Trophoblast cell (in vitro differentiated cells and primary cell): ENCODE measurements around the gene CCDC187.

Experiments
- DNase-seq, 2 donors: peaks; one replicate each; pipeline ENCODE4 v3.0.0-alpha.2; 2016
- H2AFZ ChIP-seq: 2 replicates; pipeline ENCODE4 v1.6.1; 2013; ENCODE audit warnings: low read length, moderate library complexity, mild to moderate bottlenecking; ENCODE audit not compliant: insufficient read depth, poor library complexity
- H2AK5ac ChIP-seq: 2 replicates; pipeline ENCODE4 v1.6.1; 2013; ENCODE audit warnings: mild to moderate bottlenecking, low read length
- H2BK120ac ChIP-seq: 2 replicates; pipeline ENCODE4 v1.6.1; 2013; ENCODE audit warnings: low read length, mild to moderate bottlenecking, moderate library complexity; ENCODE audit not compliant: insufficient read depth, poor library complexity
- H2BK12ac ChIP-seq: 2 replicates; pipeline ENCODE4 v1.6.1; 2013; ENCODE audit warnings: mild to moderate bottlenecking, low read length, moderate library complexity
- H2BK5ac ChIP-seq: 2 replicates; pipeline ENCODE4 v1.6.1; 2013; ENCODE audit warnings: low read length, low read depth, moderate library complexity, mild to moderate bottlenecking; ENCODE audit not compliant: poor library complexity
- H3K14ac ChIP-seq: 2 replicates; pipeline ENCODE4 v1.6.1; 2013; ENCODE audit warnings: mild to moderate bottlenecking, low read length
- H3K18ac ChIP-seq: 2 replicates; pipeline ENCODE4 v1.6.1; 2013; ENCODE audit warnings: mild to moderate bottlenecking, low read length
- H3K23ac ChIP-seq: 2 replicates; pipeline ENCODE4 v1.6.1; 2013; ENCODE audit warnings: low read length
- H3K27ac ChIP-seq: 2 replicates; pipeline ENCODE4 v1.5.1; 2013; ENCODE audit warnings: low read depth, mild to moderate bottlenecking, inconsistent platforms, low read length, moderate library complexity
- H3K27me3 ChIP-seq: 2 replicates; pipeline ENCODE4 v1.6.1; 2013; ENCODE audit warnings: inconsistent platforms, mild to moderate bottlenecking, low read length, moderate library complexity; ENCODE audit not compliant: insufficient read depth
- H3K36me3 ChIP-seq, 2 experiments: 1 replicate in 1 of 2; 2 replicates in 1 of 2; pipeline ENCODE4 v1.6.1; 2013; ENCODE audit warnings: low read length in 2 of 2, mild to moderate bottlenecking in 2 of 2, moderate library complexity in 1 of 2; ENCODE audit not compliant: insufficient read depth in 2 of 2, control insufficient read depth in 1 of 2
- H3K4ac ChIP-seq: 2 replicates; pipeline ENCODE4 v1.6.1; 2013; ENCODE audit warnings: low read depth, mild to moderate bottlenecking, low read length, moderate library complexity
- H3K4me1 ChIP-seq, 2 experiments: 1 replicate in 1 of 2; 2 replicates in 1 of 2; pipeline ENCODE4 v1.6.1; 2013; ENCODE audit warnings: low read length in 2 of 2, mild to moderate bottlenecking in 2 of 2, moderate library complexity in 1 of 2; ENCODE audit not compliant: insufficient read depth in 2 of 2, control insufficient read depth in 1 of 2
- H3K4me2 ChIP-seq: 2 replicates; pipeline ENCODE4 v1.6.1; 2013; ENCODE audit warnings: inconsistent platforms, mild to moderate bottlenecking, low read length, moderate library complexity
- H3K4me3 ChIP-seq: 2 replicates; pipeline ENCODE4 v1.5.1; 2013; ENCODE audit warnings: mild to moderate bottlenecking, low read depth, low read length, inconsistent platforms
- H3K79me1 ChIP-seq: one replicate; pipeline ENCODE4 v1.6.1; 2013; ENCODE audit warnings: low read length
- H3K79me2 ChIP-seq: 2 replicates; pipeline ENCODE4 v1.6.1; 2013; ENCODE audit warnings: low read length, mild to moderate bottlenecking; ENCODE audit not compliant: control insufficient read depth, insufficient read depth, poor library complexity
- H3K9ac ChIP-seq: 2 replicates; pipeline ENCODE4 v1.6.1; 2013; ENCODE audit warnings: mild to moderate bottlenecking, low read length
- H3K9me3 ChIP-seq: 2 replicates; pipeline ENCODE4 v1.6.1; 2013; ENCODE audit warnings: low read depth, mild to moderate bottlenecking, control low read depth, inconsistent platforms, low read length; ENCODE audit not compliant: insufficient read depth
- H4K12ac ChIP-seq: 2 replicates; pipeline ENCODE4 v1.6.1; 2013; ENCODE audit warnings: low read depth, mild to moderate bottlenecking, low read length, moderate library complexity
- H4K8ac ChIP-seq: 2 replicates; pipeline ENCODE4 v1.6.1; 2013; ENCODE audit warnings: low read depth, mild to moderate bottlenecking, low read length, moderate library complexity
- H4K91ac ChIP-seq: one replicate; pipeline ENCODE4 v1.6.1; 2013; ENCODE audit warnings: low read depth, mild to moderate bottlenecking, low read length, moderate library complexity
- WGBS: extraction: QIAGEN DNeasy Blood & Tissue Kit; methylation state at CpG from one replicate; pipeline ENCODE4 v1.1.7; 2013; ENCODE audit warnings: missing lambda C conversion rate; ENCODE audit not compliant: insufficient read length, insufficient coverage; ENCODE audit errors: extremely low coverage; 5-methylcytosine and 5-hydroxymethylcytosine counted together

Gene CCDC187

GRCh38 chr9:136324501-136325300, 20.8 kb upstream of the CCDC187 start:
- Histone ChIP-seq H3K79me2 (peaks cover 8% of the 10 kb centered on the region), H3K4ac (no peak overlapping the region), H3K27me3 (no peaks in the 10 kb centered on the region), H2AFZ (no peak overlapping the region), H2BK120ac (no peak overlapping the region), H4K91ac (no peak overlapping the region), H3K4me1 (peaks cover 22 to 28% of the 10 kb centered on the region in 2 experiments), H2BK5ac (no peak overlapping the region), H3K4me2 (no peak overlapping the region), H3K36me3 (no peaks in the 10 kb centered on the region), H2AK5ac (no peak overlapping the region), H3K4me3 (no peak overlapping the region), H4K12ac (no peak overlapping the region), H3K23ac (no peak overlapping the region), H3K14ac (no peak overlapping the region), H3K18ac (no peak overlapping the region), H3K9me3 (peaks cover 2% of the 10 kb centered on the region), H2BK12ac (no peak overlapping the region), H3K9ac (no peak overlapping the region), H3K27ac (no peak overlapping the region), H3K79me1 (peaks cover 17% of the 10 kb centered on the region), H4K8ac (no peak overlapping the region)
- WGBS: no CpG with 5 or more reads among the region's 24 CpGs
- DNase-seq: no peak

- Histone ChIP-seq H3K27ac (no peak overlapping the region), H3K79me1 (peaks cover 17% of the 10 kb centered on the region), H3K4ac (no peak overlapping the region), H4K12ac (no peak overlapping the region), H3K79me2 (peaks cover 8% of the 10 kb centered on the region), H2AFZ (no peak overlapping the region), H3K18ac (no peak overlapping the region), H4K91ac (no peak overlapping the region), H3K27me3 (no peaks in the 10 kb centered on the region), H2BK120ac (no peak overlapping the region), H4K8ac (no peak overlapping the region), H3K36me3 (no peaks in the 10 kb centered on the region), H2BK5ac (no peak overlapping the region), H3K23ac (no peak overlapping the region), H3K4me2 (no peak overlapping the region), H2AK5ac (no peak overlapping the region), H3K4me3 (no peak overlapping the region), H3K14ac (no peak overlapping the region), H2BK12ac (no peak overlapping the region), H3K9ac (no peak overlapping the region), H3K4me1 (peaks cover 18 to 19% of the 10 kb centered on the region in 2 experiments), H3K9me3 (peaks cover 2% of the 10 kb centered on the region)
- peak; percentile 57 to 76 for DNase-seq
- no CpG with 5 or more reads among the region's 17 CpGs for WGBS
Observed at GRCh38 chr9:136323371-136323789, 19.5 kb upstream of the CCDC187 start.

DNA sequence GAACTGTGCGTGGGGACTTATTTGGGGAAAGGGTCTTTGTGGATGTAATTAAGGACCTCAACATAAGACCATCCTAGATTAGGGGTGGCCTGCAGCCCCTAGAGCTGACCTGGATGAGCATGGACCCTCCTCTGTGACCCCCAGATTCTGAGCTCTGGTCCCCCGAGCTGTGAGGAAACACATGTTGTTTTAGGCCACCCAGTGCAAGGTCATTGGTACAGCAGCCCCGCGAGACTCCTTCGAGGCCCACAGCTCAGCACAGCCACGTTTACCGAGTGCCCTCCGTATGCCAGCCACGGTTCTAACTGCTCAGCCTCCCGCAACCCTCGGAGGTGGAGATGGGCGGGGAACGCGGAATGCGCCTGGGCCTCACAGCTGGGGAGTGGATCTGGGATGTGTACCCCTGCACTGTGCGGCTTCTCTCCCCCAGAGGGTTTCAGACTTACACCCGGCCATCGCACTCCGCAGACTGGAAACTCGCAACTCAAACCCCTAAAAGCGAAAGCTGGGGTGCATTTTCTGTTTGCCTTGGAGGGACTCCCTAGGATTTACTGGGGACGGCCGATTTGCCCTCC, 18.9 kb upstream of the CCDC187 start:
- H4K8ac ChIP-seq: no peak overlapping the region
- H2BK120ac ChIP-seq: no peak overlapping the region
- no peak overlapping the region for H3K9ac ChIP-seq
- H3K79me1 ChIP-seq: peaks cover 14% of the 10 kb centered on the region
- H3K4me1 ChIP-seq: peaks cover 13 to 14% of the 10 kb centered on the region in 2 experiments
- no peak overlapping the region for H4K91ac ChIP-seq
- H3K23ac ChIP-seq: no peak overlapping the region
- H3K4me2 ChIP-seq: no peak overlapping the region
- no peak overlapping the region for H3K18ac ChIP-seq
- H3K27ac ChIP-seq: no peak overlapping the region
- H3K4ac ChIP-seq: no peak overlapping the region
- H2BK5ac ChIP-seq: no peak overlapping the region
- peaks cover 4% of the 10 kb centered on the region for H3K79me2 ChIP-seq
- H3K27me3 ChIP-seq: no peaks in the 10 kb centered on the region
- H3K9me3 ChIP-seq: peaks cover 2% of the 10 kb centered on the region
- H2AK5ac ChIP-seq: no peak overlapping the region
- no peak overlapping the region for H3K14ac ChIP-seq
- no peak overlapping the region for H2AFZ ChIP-seq
- no peak overlapping the region for H3K4me3 ChIP-seq
- no peak overlapping the region for H2BK12ac ChIP-seq
- H3K36me3 ChIP-seq: no peaks in the 10 kb centered on the region
- no peak overlapping the region for H4K12ac ChIP-seq
- DNase-seq: no peak
- WGBS: no CpG with 5 or more reads among the region's 23 CpGs

DNA sequence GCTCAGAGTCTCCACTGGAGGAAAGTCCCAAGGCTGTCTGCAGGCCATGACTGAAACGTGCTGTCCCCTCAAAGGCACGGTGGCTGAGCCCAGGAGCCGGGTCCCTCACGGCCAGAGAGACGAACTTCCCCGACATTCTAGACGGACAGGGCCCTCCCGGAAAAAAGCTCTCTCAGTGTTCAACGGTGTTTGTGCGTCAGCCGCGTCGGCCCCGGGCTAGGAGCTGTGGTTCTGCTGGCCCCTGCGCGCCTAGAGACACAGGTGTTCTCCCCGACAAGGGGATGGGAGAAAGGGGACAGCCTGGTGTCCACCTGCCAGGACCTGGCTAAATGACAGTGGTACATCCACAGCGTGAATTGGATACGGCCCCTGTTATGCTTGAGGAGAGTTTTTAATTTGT, 17.7 kb upstream of the CCDC187 start:
- Histone ChIP-seq H3K79me1 (peaks cover 5% of the 10 kb centered on the region), H2BK12ac (peak overlapping the region; percentile 15), H3K9ac (no peak overlapping the region), H4K12ac (no peak overlapping the region), H2BK5ac (no peak overlapping the region), H3K27ac (no peak overlapping the region), H3K27me3 (no peaks in the 10 kb centered on the region), H3K9me3 (peaks cover 3% of the 10 kb centered on the region), H3K4me2 (no peak overlapping the region), H4K91ac (no peak overlapping the region), H2AK5ac (no peak overlapping the region), H2AFZ (no peak overlapping the region), H3K4me3 (no peak overlapping the region), H3K4me1 (peaks cover 7 to 8% of the 10 kb centered on the region in 2 experiments), H3K18ac (no peak overlapping the region), H4K8ac (no peak overlapping the region), H3K36me3 (no peaks in the 10 kb centered on the region), H3K79me2 (peaks cover 2% of the 10 kb centered on the region), H3K14ac (no peak overlapping the region), H2BK120ac (no peak overlapping the region), H3K23ac (no peak overlapping the region), H3K4ac (no peak overlapping the region)
- WGBS: no CpG with 5 or more reads among the region's 19 CpGs
- no peak for DNase-seq
